ENCODE data around the gene CLDN18. TPM values are rescaled to one million over a fixed set of nuclear protein-coding genes. Genes with fewer than 3 reads are reported as not detected.

Gene CLDN18
- total RNA-seq, 1 experiment from 2014 or later, result 0.08 TPM

DNA sequence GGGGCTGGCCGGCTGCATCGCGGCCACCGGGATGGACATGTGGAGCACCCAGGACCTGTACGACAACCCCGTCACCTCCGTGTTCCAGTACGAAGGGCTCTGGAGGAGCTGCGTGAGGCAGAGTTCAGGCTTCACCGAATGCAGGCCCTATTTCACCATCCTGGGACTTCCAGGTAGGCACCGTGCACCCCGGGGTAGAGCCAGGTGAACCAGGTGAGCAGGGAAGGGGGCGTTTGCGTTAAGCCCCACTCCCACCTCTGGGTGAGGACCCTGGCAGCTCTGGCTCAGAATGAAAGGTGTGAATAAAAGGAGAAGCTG, 267 bp downstream of the CLDN18 start:
- H3K9me3 ChIP-seq (ENCODE audit: control insufficient read depth, insufficient read depth, low read depth, low read length), result no peaks in the 10 kb centered on the region
- H3K36me3 ChIP-seq (ENCODE audit: control insufficient read depth, insufficient read depth, low read length), result no peaks in the 10 kb centered on the region
- in situ Hi-C loops (cut with HindIII; ENCODE audit: low pct_unique_long_range_greater_than_20kb, low sequenced_read_pairs), result no loop called here
- H3K27me3 ChIP-seq (ENCODE audit: control insufficient read depth, insufficient read depth, low read length), result peaks cover 9% of the 10 kb centered on the region
- H3K4me3 ChIP-seq (ENCODE audit: low read depth in 2 of 2, low read length in 2 of 2), result no peak overlapping the region
- no peak for DNase-seq (ENCODE audit: low read depth, low spot score)
- ATAC-seq, result no peak
- intact Hi-C loops (cut with micrococcal nuclease; ENCODE audit: unreplicated experiment), result no loop called here
- H3K4me1 ChIP-seq (ENCODE audit: control insufficient read depth, insufficient read depth, low read length), result no peaks in the 10 kb centered on the region
- ChIA-PET CTCF (no interaction called here), POLR2A (no interaction called here)
- no TSS peak for BruUV-seq (replicated peaks)
- TF ChIP-seq TCF7L2 (IDR thresholded peaks at IDR 0.05; ENCODE audit: low read depth, low read length) (no peak), SIN3A (IDR thresholded peaks at IDR 0.05; ENCODE audit: borderline replicate concordance, insufficient read depth, low read depth, low read length) (no peak), POLR2AphosphoS5 (IDR thresholded peaks at IDR 0.05; ENCODE audit: low read depth, low read length) (no peak)
- TF ChIP-seq, protein P1, sequence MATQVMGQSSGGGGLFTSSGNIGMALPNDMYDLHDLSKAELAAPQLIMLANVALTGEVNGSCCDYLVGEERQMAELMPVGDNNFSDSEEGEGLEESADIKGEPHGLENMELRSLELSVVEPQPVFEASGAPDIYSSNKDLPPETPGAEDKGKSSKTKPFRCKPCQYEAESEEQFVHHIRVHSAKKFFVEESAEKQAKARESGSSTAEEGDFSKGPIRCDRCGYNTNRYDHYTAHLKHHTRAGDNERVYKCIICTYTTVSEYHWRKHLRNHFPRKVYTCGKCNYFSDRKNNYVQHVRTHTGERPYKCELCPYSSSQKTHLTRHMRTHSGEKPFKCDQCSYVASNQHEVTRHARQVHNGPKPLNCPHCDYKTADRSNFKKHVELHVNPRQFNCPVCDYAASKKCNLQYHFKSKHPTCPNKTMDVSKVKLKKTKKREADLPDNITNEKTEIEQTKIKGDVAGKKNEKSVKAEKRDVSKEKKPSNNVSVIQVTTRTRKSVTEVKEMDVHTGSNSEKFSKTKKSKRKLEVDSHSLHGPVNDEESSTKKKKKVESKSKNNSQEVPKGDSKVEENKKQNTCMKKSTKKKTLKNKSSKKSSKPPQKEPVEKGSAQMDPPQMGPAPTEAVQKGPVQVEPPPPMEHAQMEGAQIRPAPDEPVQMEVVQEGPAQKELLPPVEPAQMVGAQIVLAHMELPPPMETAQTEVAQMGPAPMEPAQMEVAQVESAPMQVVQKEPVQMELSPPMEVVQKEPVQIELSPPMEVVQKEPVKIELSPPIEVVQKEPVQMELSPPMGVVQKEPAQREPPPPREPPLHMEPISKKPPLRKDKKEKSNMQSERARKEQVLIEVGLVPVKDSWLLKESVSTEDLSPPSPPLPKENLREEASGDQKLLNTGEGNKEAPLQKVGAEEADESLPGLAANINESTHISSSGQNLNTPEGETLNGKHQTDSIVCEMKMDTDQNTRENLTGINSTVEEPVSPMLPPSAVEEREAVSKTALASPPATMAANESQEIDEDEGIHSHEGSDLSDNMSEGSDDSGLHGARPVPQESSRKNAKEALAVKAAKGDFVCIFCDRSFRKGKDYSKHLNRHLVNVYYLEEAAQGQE (IDR thresholded peaks at IDR 0.05; ENCODE audit: insufficient read depth in 1 of 2, low read depth in 2 of 2, low read length in 1 of 2), result no peak
- TF ChIP-seq, protein P2, sequence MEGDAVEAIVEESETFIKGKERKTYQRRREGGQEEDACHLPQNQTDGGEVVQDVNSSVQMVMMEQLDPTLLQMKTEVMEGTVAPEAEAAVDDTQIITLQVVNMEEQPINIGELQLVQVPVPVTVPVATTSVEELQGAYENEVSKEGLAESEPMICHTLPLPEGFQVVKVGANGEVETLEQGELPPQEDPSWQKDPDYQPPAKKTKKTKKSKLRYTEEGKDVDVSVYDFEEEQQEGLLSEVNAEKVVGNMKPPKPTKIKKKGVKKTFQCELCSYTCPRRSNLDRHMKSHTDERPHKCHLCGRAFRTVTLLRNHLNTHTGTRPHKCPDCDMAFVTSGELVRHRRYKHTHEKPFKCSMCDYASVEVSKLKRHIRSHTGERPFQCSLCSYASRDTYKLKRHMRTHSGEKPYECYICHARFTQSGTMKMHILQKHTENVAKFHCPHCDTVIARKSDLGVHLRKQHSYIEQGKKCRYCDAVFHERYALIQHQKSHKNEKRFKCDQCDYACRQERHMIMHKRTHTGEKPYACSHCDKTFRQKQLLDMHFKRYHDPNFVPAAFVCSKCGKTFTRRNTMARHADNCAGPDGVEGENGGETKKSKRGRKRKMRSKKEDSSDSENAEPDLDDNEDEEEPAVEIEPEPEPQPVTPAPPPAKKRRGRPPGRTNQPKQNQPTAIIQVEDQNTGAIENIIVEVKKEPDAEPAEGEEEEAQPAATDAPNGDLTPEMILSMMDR (IDR thresholded peaks at IDR 0.05), result no peak
- no peak overlapping the region for H3K27ac ChIP-seq (ENCODE audit: low read length)

DNA sequence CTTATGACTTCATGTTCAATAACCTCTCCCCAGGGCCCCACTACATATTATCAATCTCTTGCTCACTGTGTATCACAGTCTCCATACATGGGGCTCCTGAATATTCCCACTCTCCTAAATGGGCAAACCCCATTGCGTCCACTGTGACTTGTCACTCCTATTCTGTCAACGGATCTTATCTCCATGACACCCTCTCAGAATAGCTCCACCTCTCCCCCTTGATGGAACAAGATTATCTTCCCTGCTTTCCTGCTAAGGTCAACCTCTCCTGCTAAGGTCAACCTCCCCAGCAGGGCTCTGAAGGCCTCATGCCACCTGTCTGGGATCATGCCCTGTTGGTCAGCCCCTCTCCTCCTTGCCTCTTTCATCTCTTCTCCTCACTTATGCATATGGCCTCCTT, 1.8 kb downstream of the CLDN18 start:
- intact Hi-C loops (cut with micrococcal nuclease; ENCODE audit: unreplicated experiment), result no loop called here
- TF ChIP-seq POLR2AphosphoS5 (IDR thresholded peaks at IDR 0.05; ENCODE audit: low read depth, low read length) (no peak), SIN3A (IDR thresholded peaks at IDR 0.05; ENCODE audit: borderline replicate concordance, insufficient read depth, low read depth, low read length) (no peak), TCF7L2 (IDR thresholded peaks at IDR 0.05; ENCODE audit: low read depth, low read length) (no peak)
- TF ChIP-seq, protein P1 (IDR thresholded peaks at IDR 0.05; ENCODE audit: insufficient read depth in 1 of 2, low read depth in 2 of 2, low read length in 1 of 2), result no peak
- TF ChIP-seq, protein P2 (IDR thresholded peaks at IDR 0.05), result no peak
- no peak overlapping the region for H3K27ac ChIP-seq (ENCODE audit: low read length)
- no TSS peak for BruUV-seq (replicated peaks)
- no peak overlapping the region for H3K4me3 ChIP-seq (ENCODE audit: low read depth in 2 of 2, low read length in 2 of 2)
- H3K27me3 ChIP-seq (ENCODE audit: control insufficient read depth, insufficient read depth, low read length), result 0 out of 2 replicates have a peak, but pooled peaks cover 4% of the 10 kb centered on the region
- H3K4me1 ChIP-seq (ENCODE audit: control insufficient read depth, insufficient read depth, low read length), result no peaks in the 10 kb centered on the region
- H3K36me3 ChIP-seq (ENCODE audit: control insufficient read depth, insufficient read depth, low read length), result no peaks in the 10 kb centered on the region
- in situ Hi-C loops (cut with HindIII; ENCODE audit: low pct_unique_long_range_greater_than_20kb, low sequenced_read_pairs), result no loop called here
- ChIA-PET CTCF (no interaction called here), POLR2A (no interaction called here)
- ATAC-seq (no peak), DNase-seq (ENCODE audit: low read depth, low spot score) (no peak)
- no peaks in the 10 kb centered on the region for H3K9me3 ChIP-seq (ENCODE audit: control insufficient read depth, insufficient read depth, low read depth, low read length)
